A549 (cell line): ENCODE measurements around the gene IFRD2. TPM values are rescaled to one million over a fixed set of nuclear protein-coding genes. Genes with fewer than 3 reads are reported as not detected.

Experiments
- ATAC-seq, 2 experiments: fragments of 200-7000 bp in 1 of 2; fragments of >200 bp in 1 of 2; cut with Nextera tagmentation in 1 of 2; cut with Tn5 transposase in 1 of 2; 3 replicates each; pipeline versions ENCODE4 v1.8.0 to v1.9.1; 2018 to 2020; ENCODE audit warnings: mild to moderate bottlenecking in 1 of 2, moderate library complexity in 1 of 2
- CTCF ChIA-PET: fragments of 300-600 bp; sonication (Branson Sonifier 250); formaldehyde crosslinking; extraction: SDS; loops from one replicate; lab custom pipeline; 2021; ENCODE audit warnings: antibody characterized with exemption, inconsistent platforms; lab: Yijun Ruan, JAX
- POLR2A ChIA-PET: fragments of 350-600 bp; formaldehyde crosslinking; extraction: SDS; loops from one replicate; lab custom pipeline; 2021; ENCODE audit warnings: antibody characterized with exemption, inconsistent platforms; lab: Yijun Ruan, JAX
- DNase-seq, 2 experiments: peaks; one replicate each; pipeline versions ENCODE4 v3.0.0 to v3.0.0-alpha.2; 2011 to 2016; ENCODE audit warnings: low read depth in 1 of 2, low spot score in 1 of 2
- FAIRE-seq: peaks from 2 replicates; lab custom pipeline; 2011; peaks lifted over from hg19 to GRCh38; lab: Jason Lieb, UNC
- H3K27ac ChIP-seq, 2 experiments: fragments of >200 bp; sonication (Bioruptor Twin); formaldehyde crosslinking; 3 replicates each; pipeline ENCODE4 v1.5.1; 2016 to 2017
- H3K4me1 ChIP-seq: fragments of >200 bp; sonication (Bioruptor Twin); formaldehyde crosslinking; 3 replicates; pipeline ENCODE4 v1.6.1; 2016
- H3K4me2 ChIP-seq: fragments of >200 bp; sonication (Bioruptor Twin); formaldehyde crosslinking; 3 replicates; pipeline ENCODE4 v1.6.1; 2016
- H3K4me3 ChIP-seq: fragments of >200 bp; sonication (Bioruptor Twin); formaldehyde crosslinking; 3 replicates; pipeline ENCODE4 v1.5.1; 2016
- H3K9me3 ChIP-seq: fragments of >200 bp; sonication (Bioruptor Twin); formaldehyde crosslinking; 3 replicates; pipeline ENCODE4 v1.6.1; 2016
- BHLHE40 ChIP-seq: IDR thresholded peaks from 2 replicates; pipeline ENCODE4 v1.6.1; 2012; ENCODE audit warnings: low read depth, low read length, inconsistent platforms
- EHF ChIP-seq: fragments of 250-450 bp; sonication (Bioruptor Pico); IDR thresholded peaks from 2 replicates; pipeline ENCODE4 v1.5.0; 2020; ENCODE audit warnings: mild to moderate bottlenecking
- ESRRA ChIP-seq: fragments of 150-350 bp; IDR thresholded peaks from 2 replicates; pipeline ENCODE4 v1.6.1; 2014; ENCODE audit warnings: mild to moderate bottlenecking, low read length, borderline replicate concordance
- FOSL2 ChIP-seq, 2 experiments: fragments of 450-650 bp in 1 of 2; fragments of >200 bp in 1 of 2; sonication (Bioruptor Twin) in 1 of 2; formaldehyde crosslinking; IDR thresholded peaks; 2 replicates each; pipeline versions ENCODE4 v1.5.0 to v1.6.1; 2016 to 2020; ENCODE audit warnings: mild to moderate bottlenecking in 1 of 2, moderate library complexity in 1 of 2
- FOXS1 ChIP-seq: fragments of 250-450 bp; sonication (Bioruptor Pico); IDR thresholded peaks from 2 replicates; pipeline ENCODE4 v1.5.0; 2020; ENCODE audit warnings: mild to moderate bottlenecking, moderate library complexity
- GATA3 ChIP-seq: IDR thresholded peaks from 2 replicates; pipeline ENCODE4 v1.6.1; 2012; ENCODE audit warnings: borderline replicate concordance
- HEYL ChIP-seq: fragments of 250-450 bp; sonication (Bioruptor Pico); IDR thresholded peaks from 2 replicates; pipeline ENCODE4 v1.8.0; 2021; ENCODE audit warnings: mild to moderate bottlenecking, moderate library complexity
- HOXB13 ChIP-seq: fragments of 250-450 bp; sonication (Bioruptor Pico); IDR thresholded peaks from 2 replicates; pipeline ENCODE4 v1.5.0; 2020; ENCODE audit warnings: low read depth, mild to moderate bottlenecking, moderate library complexity
- JUN ChIP-seq, 2 experiments: fragments of >200 bp; sonication (Bioruptor Twin); formaldehyde crosslinking; IDR thresholded peaks; 2 replicates in 1 of 2; 3 replicates in 1 of 2; pipeline ENCODE4 v1.6.1; 2016 to 2017
- MAX ChIP-seq: IDR thresholded peaks from 2 replicates; pipeline ENCODE4 v1.6.1; 2012
- MAZ ChIP-seq: fragments of 150-350 bp; IDR thresholded peaks from 2 replicates; pipeline ENCODE4 v1.6.1; 2014; ENCODE audit warnings: antibody characterized with exemption, low read depth, low read length, borderline replicate concordance
- NR3C1 ChIP-seq: fragments of >200 bp; sonication (Bioruptor Twin); formaldehyde crosslinking; IDR thresholded peaks from 3 replicates; pipeline ENCODE4 v1.6.1; 2017
- PHF8 ChIP-seq: fragments of 200-600 bp; sonication (generic); IDR thresholded peaks from 2 replicates; pipeline ENCODE4 v1.6.1; 2016; ENCODE audit warnings: low read depth, mild to moderate bottlenecking, antibody characterized with exemption, moderate library complexity, borderline replicate concordance
- POLR2A ChIP-seq: IDR thresholded peaks from 2 replicates; pipeline ENCODE4 v1.6.1; 2012; ENCODE audit warnings: mild to moderate bottlenecking, low read length
- SMC3 ChIP-seq: fragments of >200 bp; sonication (Bioruptor Twin); formaldehyde crosslinking; IDR thresholded peaks from 3 replicates; pipeline ENCODE4 v1.6.1; 2018; ENCODE audit warnings: inconsistent platforms
- WGBS: methylation state at CpG from one replicate; pipeline ENCODE4 v1.1.6; 2017; ENCODE audit errors: missing lambda C conversion rate; 5-methylcytosine and 5-hydroxymethylcytosine counted together
- polyA plus RNA-seq, 4 experiments: library from polyadenylated mRNA; depleted of rRNA in 3 of 4; stranded (reverse); fragments of >200 nt; fragmentation: RNase III in 1 of 4; extraction: RNeasy Plus Mini Kit Qiagen cat#74134 plus additional on column Dnase treatment in 1 of 4; gene quantifications; 2 replicates in 3 of 4; 3 replicates in 1 of 4; pipeline ENCODE4 v1.2.3, GENCODE V29; 2011 to 2017
- TF ChIP-seq, protein P1 (sequence below): IDR thresholded peaks from 2 replicates; pipeline ENCODE4 v1.6.1; 2012; ENCODE audit warnings: low read depth, borderline replicate concordance
- TF ChIP-seq, protein P2 (sequence below): fragments of >200 bp; sonication (Bioruptor Twin); formaldehyde crosslinking; IDR thresholded peaks from 3 replicates; pipeline ENCODE4 v1.5.1; 2016
- TF ChIP-seq, protein P3 (sequence below): fragments of 150-350 bp; IDR thresholded peaks from 2 replicates; pipeline ENCODE4 v1.6.1; 2014; ENCODE audit warnings: low read depth, mild to moderate bottlenecking, low read length

The IFRD2 gene
- polyA plus RNA-seq, 2 of the 4 experiments (the other 2 are of a cell fraction), result 42.2 to 79.7 TPM

DNA sequence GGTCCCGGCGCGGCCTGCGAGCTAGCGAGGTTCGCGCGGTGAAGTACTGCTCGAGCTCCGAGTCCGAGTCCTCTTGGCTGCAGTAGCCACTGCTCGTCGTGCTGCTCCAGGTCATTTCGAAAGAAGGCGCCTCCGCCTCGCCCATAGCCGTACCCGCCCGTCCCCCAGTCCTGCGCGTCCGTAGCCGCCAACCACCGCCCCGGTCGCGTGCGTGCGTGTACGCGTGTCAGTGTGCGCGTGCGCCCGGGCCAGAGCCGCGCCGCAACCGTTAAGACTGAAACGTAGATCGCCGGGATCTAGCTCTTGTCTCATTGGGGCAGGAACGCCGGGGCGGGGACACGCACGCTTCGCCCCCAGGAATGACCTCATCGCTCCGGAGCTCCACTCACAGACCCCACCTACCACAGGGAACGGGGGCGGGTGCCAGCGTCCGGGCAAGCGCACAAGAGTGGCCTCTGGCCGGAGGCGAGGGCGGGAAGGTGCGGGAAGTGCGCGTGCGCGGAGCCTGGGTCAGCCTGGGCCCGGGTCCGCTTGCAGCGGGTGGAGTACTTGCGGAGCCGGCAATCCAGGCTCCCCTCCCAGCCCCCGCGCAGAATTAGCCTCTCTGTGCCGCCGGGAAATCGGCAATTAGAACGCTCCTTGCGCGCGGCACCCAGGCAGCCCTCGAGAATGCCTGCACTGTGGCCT, 45.1 kb upstream of the IFRD2 start:
- FAIRE-seq (no peak), ATAC-seq (peak; percentile 91 to 93), DNase-seq (peak; percentile 97 to 98)
- H3K27ac ChIP-seq, result peak overlapping the region; percentile 92 to 98
- peaks cover 29% of the 10 kb centered on the region for H3K4me1 ChIP-seq
- CTCF ChIA-PET, result interaction anchor here (1.2 to 6.2 kb wide), 3 partner anchors 10 to 16 kb away, joined by 3 to 56 read pairs (median 15); partner anchors contain the start of gene HYAL2
- H3K4me2 ChIP-seq, result peak overlapping the region; percentile 97
- 0% methylated on average over 4 of the region's 79 CpGs for WGBS
- no peaks in the 10 kb centered on the region for H3K9me3 ChIP-seq
- TF ChIP-seq NR3C1 (no peak), JUN (IDR thresholded peaks at IDR 0.05) (0 out of 5 replicates have a peak, but pooled peaks have one; percentile 25 to 48), POLR2A (peak; percentile 67), MAX (peak; percentile 84), PHF8 (peak; percentile 65; the same call in 1 of the 2 replicates), BHLHE40 (peak; percentile 72), GATA3 (peak; percentile 12; the same call in 1 of the 2 replicates), FOSL2 (IDR thresholded peaks at IDR 0.05) (no peak), FOSL2 (CRISPR knock-in tag; IDR thresholded peaks at IDR 0.05) (no peak)
- TF ChIP-seq, protein P1, sequence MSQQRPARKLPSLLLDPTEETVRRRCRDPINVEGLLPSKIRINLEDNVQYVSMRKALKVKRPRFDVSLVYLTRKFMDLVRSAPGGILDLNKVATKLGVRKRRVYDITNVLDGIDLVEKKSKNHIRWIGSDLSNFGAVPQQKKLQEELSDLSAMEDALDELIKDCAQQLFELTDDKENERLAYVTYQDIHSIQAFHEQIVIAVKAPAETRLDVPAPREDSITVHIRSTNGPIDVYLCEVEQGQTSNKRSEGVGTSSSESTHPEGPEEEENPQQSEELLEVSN, result peak; percentile 91; the same call in 1 of the 2 replicates
- TF ChIP-seq, protein P2, sequence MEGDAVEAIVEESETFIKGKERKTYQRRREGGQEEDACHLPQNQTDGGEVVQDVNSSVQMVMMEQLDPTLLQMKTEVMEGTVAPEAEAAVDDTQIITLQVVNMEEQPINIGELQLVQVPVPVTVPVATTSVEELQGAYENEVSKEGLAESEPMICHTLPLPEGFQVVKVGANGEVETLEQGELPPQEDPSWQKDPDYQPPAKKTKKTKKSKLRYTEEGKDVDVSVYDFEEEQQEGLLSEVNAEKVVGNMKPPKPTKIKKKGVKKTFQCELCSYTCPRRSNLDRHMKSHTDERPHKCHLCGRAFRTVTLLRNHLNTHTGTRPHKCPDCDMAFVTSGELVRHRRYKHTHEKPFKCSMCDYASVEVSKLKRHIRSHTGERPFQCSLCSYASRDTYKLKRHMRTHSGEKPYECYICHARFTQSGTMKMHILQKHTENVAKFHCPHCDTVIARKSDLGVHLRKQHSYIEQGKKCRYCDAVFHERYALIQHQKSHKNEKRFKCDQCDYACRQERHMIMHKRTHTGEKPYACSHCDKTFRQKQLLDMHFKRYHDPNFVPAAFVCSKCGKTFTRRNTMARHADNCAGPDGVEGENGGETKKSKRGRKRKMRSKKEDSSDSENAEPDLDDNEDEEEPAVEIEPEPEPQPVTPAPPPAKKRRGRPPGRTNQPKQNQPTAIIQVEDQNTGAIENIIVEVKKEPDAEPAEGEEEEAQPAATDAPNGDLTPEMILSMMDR, result no peak
- TF ChIP-seq, protein P3, sequence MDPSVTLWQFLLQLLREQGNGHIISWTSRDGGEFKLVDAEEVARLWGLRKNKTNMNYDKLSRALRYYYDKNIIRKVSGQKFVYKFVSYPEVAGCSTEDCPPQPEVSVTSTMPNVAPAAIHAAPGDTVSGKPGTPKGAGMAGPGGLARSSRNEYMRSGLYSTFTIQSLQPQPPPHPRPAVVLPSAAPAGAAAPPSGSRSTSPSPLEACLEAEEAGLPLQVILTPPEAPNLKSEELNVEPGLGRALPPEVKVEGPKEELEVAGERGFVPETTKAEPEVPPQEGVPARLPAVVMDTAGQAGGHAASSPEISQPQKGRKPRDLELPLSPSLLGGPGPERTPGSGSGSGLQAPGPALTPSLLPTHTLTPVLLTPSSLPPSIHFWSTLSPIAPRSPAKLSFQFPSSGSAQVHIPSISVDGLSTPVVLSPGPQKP, result no peak
- peak overlapping the region; percentile 72 for H3K4me3 ChIP-seq
- POLR2A ChIA-PET, result interaction anchor here (0.9 to 2.0 kb wide), 12 partner anchors 9 to 274 kb away, joined by 3 to 27 read pairs (median 4); partner anchors contain the start of genes CISH, CYB561D2, HEMK1 and HYAL3

GRCh38 chr3:50336452-50337174, 44.4 kb upstream of the IFRD2 start:
- H3K4me2 ChIP-seq, result peak overlapping the region; percentile 97
- TF ChIP-seq SMC3 (no peak), JUN (IDR thresholded peaks at IDR 0.05) (0 out of 5 replicates have a peak, but pooled peaks of 1 of the 2 experiments have one; percentile 4), MAZ (no peak), EHF (CRISPR knock-in tag) (no peak), HEYL (CRISPR knock-in tag) (no peak), GATA3 (0 out of 2 replicates have a peak, but pooled peaks have one; percentile 1), ESRRA (no peak), HOXB13 (CRISPR knock-in tag) (no peak), FOXS1 (CRISPR knock-in tag) (no peak)
- TF ChIP-seq, protein P1, result no peak
- no peaks in the 10 kb centered on the region for H3K9me3 ChIP-seq
- peak in 1 of 2 experiments; percentile 32 for DNase-seq
- peaks cover 29% of the 10 kb centered on the region for H3K4me1 ChIP-seq
- POLR2A ChIA-PET, result interaction anchor here (0.9 to 2.0 kb wide), 12 partner anchors 8 to 275 kb away, joined by 3 to 27 read pairs (median 4); partner anchors contain the start of genes CISH, CYB561D2, HEMK1 and HYAL3
- H3K4me3 ChIP-seq, result peak overlapping the region; percentile 72
- ATAC-seq, result peak; percentile 27 to 76
- CTCF ChIA-PET, result interaction anchor here (1.2 to 6.2 kb wide), 5 partner anchors 11 to 213 kb away, joined by 3 to 56 read pairs (median 4); partner anchors contain the start of gene HYAL2
- H3K27ac ChIP-seq, result peak overlapping the region; percentile 92 to 98
- WGBS, result 4% methylated on average over 8 of the region's 31 CpGs
- FAIRE-seq, result no peak
